WTC11 (cell line): ENCODE data around the gene COL6A5. TPM values are rescaled to one million over a fixed set of nuclear protein-coding genes. Genes with fewer than 3 reads are reported as not detected.

ENCODE experiments used
- ATAC-seq: fragments of 200-7000 bp; cut with Tn5 transposase; 2 replicates; pipeline ENCODE4 v1.10.0; 2021; ENCODE audit warnings: mild to moderate bottlenecking, moderate library complexity
- CTCF ChIA-PET: fragments of 300-600 bp; sonication (Branson Sonifier 250); formaldehyde crosslinking; loops from one replicate; lab custom pipeline; 2021; ENCODE audit warnings: antibody characterized with exemption; lab: Charles Lee
- POLR2A ChIA-PET: fragments of 350-600 bp; sonication (Branson Sonifier 250); formaldehyde crosslinking; loops from one replicate; lab custom pipeline; 2021; ENCODE audit warnings: antibody characterized with exemption; lab: Charles Lee
- DNase-seq: peaks from one replicate; pipeline ENCODE4 v3.0.0; 2021; ENCODE audit warnings: low spot score
- H3K27ac Mint-ChIP-seq: 2 replicates; pipeline ENCODE4 v1.8.0; 2021; ENCODE audit warnings: mixed read lengths
- H3K27me3 Mint-ChIP-seq: 2 replicates; pipeline ENCODE4 v1.8.0; 2021; ENCODE audit warnings: low read depth, mild to moderate bottlenecking, moderate library complexity, mixed read lengths
- H3K36me3 Mint-ChIP-seq: 2 replicates; pipeline ENCODE4 v1.8.0; 2021; ENCODE audit warnings: mixed read lengths
- H3K4me1 Mint-ChIP-seq: 2 replicates; pipeline ENCODE4 v1.8.0; 2022; ENCODE audit warnings: mixed read lengths
- H3K4me3 Mint-ChIP-seq: 2 replicates; pipeline ENCODE4 v1.8.0; 2021; ENCODE audit warnings: mild to moderate bottlenecking, moderate library complexity, mixed read lengths
- H3K9me3 Mint-ChIP-seq: 2 replicates; pipeline ENCODE4 v1.8.0; 2021; ENCODE audit warnings: mixed read lengths
- CREB1 ChIP-seq: sonication (generic); formaldehyde crosslinking; IDR thresholded peaks from 2 replicates; pipeline ENCODE4 v1.8.0; 2023; ENCODE audit warnings: mild to moderate bottlenecking, missing genetic modification reagents
- ELF4 ChIP-seq: sonication (generic); formaldehyde crosslinking; IDR thresholded peaks from 2 replicates; pipeline ENCODE4 v1.8.1; 2022; ENCODE audit warnings: low read depth, mild to moderate bottlenecking, moderate library complexity, missing genetic modification reagents
- ETV6 ChIP-seq: sonication (generic); formaldehyde crosslinking; IDR thresholded peaks from 2 replicates; pipeline ENCODE4 v1.8.1; 2022; ENCODE audit warnings: mild to moderate bottlenecking, missing genetic modification reagents
- HMGA2 ChIP-seq: fragments of 250-450 bp; sonication (Bioruptor Pico); IDR thresholded peaks from 2 replicates; pipeline ENCODE4 v1.4.0; 2021; ENCODE audit warnings: mild to moderate bottlenecking, moderate library complexity
- NFATC4 ChIP-seq: fragments of 250-450 bp; sonication (Bioruptor Pico); IDR thresholded peaks from 2 replicates; pipeline ENCODE4 v1.9.0; 2021; ENCODE audit warnings: mild to moderate bottlenecking
- SOX15 ChIP-seq: fragments of 250-450 bp; sonication (Bioruptor Pico); IDR thresholded peaks from 2 replicates; pipeline ENCODE4 v1.9.0; 2021; ENCODE audit warnings: mild to moderate bottlenecking
- ZNF232 ChIP-seq: sonication (generic); formaldehyde crosslinking; IDR thresholded peaks from 2 replicates; pipeline ENCODE4 v1.8.0; 2022; ENCODE audit warnings: mild to moderate bottlenecking, missing genetic modification reagents
- ZNF671 ChIP-seq: fragments of 250-450 bp; sonication (Bioruptor Pico); IDR thresholded peaks from 2 replicates; pipeline ENCODE4 v1.8.0; 2021; ENCODE audit warnings: mild to moderate bottlenecking
- total RNA-seq: library from RNA; stranded (reverse); gene quantifications from 3 replicates; pipeline ENCODE4 v1.2.3, GENCODE V29; 2021
- TF ChIP-seq, protein P1 (sequence below): sonication (generic); formaldehyde crosslinking; IDR thresholded peaks from 2 replicates; pipeline ENCODE4 v1.8.1; 2022; ENCODE audit warnings: low read depth, mild to moderate bottlenecking, moderate library complexity, missing genetic modification reagents, borderline replicate concordance
- TF ChIP-seq, protein P2 (sequence below): fragments of 200-600 bp; IDR thresholded peaks from 2 replicates; pipeline ENCODE4 v1.8.0; 2022; ENCODE audit warnings: antibody characterized with exemption
- TF ChIP-seq, protein P3 (sequence below): sonication (generic); formaldehyde crosslinking; IDR thresholded peaks from 2 replicates; pipeline ENCODE4 v1.8.0; 2023; ENCODE audit warnings: mild to moderate bottlenecking, missing genetic modification reagents
- TF ChIP-seq, protein P4 (sequence below): sonication (generic); formaldehyde crosslinking; IDR thresholded peaks from 2 replicates; pipeline ENCODE4 v1.8.1; 2023; ENCODE audit warnings: mild to moderate bottlenecking, missing genetic modification reagents
- TF ChIP-seq, protein P5 (sequence below): sonication (generic); formaldehyde crosslinking; IDR thresholded peaks from 2 replicates; pipeline ENCODE4 v1.8.1; 2022; ENCODE audit warnings: mild to moderate bottlenecking, moderate library complexity, missing genetic modification reagents
- TF ChIP-seq, protein P6 (sequence below): sonication (generic); formaldehyde crosslinking; IDR thresholded peaks from 2 replicates; pipeline ENCODE4 v1.8.0; 2022; ENCODE audit warnings: missing genetic modification reagents

Gene COL6A5
- total RNA-seq, 1 experiment from 2014 or later = not detected

DNA sequence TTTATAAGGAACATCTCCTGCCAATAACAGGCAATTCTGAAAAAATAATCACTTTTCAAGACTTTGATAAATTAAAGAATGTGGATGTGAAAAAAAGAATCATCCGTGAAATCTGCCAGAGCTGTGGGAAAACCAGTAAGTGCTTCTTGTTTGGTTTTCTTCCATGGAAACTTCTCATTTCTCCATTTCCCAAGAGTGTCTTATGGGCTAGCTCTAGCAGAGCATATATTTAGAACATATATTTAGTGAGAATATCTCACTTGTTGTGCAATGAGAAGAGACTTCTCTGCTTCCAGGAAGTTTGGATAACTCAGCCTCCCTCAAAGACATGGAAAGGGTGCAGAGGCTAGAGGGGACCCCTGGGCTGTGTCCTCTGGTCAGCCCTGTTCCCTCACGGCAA, 49.9 kb downstream of the COL6A5 start:
- no peak for DNase-seq
- Mint-ChIP-seq H3K9me3 (peaks cover 14% of the 10 kb centered on the region), H3K27ac (no peak overlapping the region), H3K36me3 (no peaks in the 10 kb centered on the region), H3K27me3 (no peaks in the 10 kb centered on the region), H3K4me1 (peaks cover 14% of the 10 kb centered on the region), H3K4me3 (no peak overlapping the region)
- no peak for TF ChIP-seq HMGA2 (CRISPR knock-in tag)
- TF ChIP-seq, protein P1, sequence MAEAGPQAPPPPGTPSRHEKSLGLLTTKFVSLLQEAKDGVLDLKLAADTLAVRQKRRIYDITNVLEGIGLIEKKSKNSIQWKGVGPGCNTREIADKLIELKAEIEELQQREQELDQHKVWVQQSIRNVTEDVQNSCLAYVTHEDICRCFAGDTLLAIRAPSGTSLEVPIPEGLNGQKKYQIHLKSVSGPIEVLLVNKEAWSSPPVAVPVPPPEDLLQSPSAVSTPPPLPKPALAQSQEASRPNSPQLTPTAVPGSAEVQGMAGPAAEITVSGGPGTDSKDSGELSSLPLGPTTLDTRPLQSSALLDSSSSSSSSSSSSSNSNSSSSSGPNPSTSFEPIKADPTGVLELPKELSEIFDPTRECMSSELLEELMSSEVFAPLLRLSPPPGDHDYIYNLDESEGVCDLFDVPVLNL (CRISPR knock-in tag) = no peak
- no peak for TF ChIP-seq SOX15 (CRISPR knock-in tag)
- no peak for TF ChIP-seq ELF4
- TF ChIP-seq, protein P2, sequence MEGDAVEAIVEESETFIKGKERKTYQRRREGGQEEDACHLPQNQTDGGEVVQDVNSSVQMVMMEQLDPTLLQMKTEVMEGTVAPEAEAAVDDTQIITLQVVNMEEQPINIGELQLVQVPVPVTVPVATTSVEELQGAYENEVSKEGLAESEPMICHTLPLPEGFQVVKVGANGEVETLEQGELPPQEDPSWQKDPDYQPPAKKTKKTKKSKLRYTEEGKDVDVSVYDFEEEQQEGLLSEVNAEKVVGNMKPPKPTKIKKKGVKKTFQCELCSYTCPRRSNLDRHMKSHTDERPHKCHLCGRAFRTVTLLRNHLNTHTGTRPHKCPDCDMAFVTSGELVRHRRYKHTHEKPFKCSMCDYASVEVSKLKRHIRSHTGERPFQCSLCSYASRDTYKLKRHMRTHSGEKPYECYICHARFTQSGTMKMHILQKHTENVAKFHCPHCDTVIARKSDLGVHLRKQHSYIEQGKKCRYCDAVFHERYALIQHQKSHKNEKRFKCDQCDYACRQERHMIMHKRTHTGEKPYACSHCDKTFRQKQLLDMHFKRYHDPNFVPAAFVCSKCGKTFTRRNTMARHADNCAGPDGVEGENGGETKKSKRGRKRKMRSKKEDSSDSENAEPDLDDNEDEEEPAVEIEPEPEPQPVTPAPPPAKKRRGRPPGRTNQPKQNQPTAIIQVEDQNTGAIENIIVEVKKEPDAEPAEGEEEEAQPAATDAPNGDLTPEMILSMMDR = no peak
- no peak for TF ChIP-seq ETV6 (CRISPR knock-in tag)
- TF ChIP-seq, protein P3, sequence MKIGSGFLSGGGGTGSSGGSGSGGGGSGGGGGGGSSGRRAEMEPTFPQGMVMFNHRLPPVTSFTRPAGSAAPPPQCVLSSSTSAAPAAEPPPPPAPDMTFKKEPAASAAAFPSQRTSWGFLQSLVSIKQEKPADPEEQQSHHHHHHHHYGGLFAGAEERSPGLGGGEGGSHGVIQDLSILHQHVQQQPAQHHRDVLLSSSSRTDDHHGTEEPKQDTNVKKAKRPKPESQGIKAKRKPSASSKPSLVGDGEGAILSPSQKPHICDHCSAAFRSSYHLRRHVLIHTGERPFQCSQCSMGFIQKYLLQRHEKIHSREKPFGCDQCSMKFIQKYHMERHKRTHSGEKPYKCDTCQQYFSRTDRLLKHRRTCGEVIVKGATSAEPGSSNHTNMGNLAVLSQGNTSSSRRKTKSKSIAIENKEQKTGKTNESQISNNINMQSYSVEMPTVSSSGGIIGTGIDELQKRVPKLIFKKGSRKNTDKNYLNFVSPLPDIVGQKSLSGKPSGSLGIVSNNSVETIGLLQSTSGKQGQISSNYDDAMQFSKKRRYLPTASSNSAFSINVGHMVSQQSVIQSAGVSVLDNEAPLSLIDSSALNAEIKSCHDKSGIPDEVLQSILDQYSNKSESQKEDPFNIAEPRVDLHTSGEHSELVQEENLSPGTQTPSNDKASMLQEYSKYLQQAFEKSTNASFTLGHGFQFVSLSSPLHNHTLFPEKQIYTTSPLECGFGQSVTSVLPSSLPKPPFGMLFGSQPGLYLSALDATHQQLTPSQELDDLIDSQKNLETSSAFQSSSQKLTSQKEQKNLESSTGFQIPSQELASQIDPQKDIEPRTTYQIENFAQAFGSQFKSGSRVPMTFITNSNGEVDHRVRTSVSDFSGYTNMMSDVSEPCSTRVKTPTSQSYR (CRISPR knock-in tag) = no peak
- TF ChIP-seq, protein P4, sequence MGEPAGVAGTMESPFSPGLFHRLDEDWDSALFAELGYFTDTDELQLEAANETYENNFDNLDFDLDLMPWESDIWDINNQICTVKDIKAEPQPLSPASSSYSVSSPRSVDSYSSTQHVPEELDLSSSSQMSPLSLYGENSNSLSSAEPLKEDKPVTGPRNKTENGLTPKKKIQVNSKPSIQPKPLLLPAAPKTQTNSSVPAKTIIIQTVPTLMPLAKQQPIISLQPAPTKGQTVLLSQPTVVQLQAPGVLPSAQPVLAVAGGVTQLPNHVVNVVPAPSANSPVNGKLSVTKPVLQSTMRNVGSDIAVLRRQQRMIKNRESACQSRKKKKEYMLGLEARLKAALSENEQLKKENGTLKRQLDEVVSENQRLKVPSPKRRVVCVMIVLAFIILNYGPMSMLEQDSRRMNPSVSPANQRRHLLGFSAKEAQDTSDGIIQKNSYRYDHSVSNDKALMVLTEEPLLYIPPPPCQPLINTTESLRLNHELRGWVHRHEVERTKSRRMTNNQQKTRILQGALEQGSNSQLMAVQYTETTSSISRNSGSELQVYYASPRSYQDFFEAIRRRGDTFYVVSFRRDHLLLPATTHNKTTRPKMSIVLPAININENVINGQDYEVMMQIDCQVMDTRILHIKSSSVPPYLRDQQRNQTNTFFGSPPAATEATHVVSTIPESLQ (CRISPR knock-in tag) = no peak
- TF ChIP-seq NFATC4 (CRISPR knock-in tag) = no peak
- TF ChIP-seq, protein P5, sequence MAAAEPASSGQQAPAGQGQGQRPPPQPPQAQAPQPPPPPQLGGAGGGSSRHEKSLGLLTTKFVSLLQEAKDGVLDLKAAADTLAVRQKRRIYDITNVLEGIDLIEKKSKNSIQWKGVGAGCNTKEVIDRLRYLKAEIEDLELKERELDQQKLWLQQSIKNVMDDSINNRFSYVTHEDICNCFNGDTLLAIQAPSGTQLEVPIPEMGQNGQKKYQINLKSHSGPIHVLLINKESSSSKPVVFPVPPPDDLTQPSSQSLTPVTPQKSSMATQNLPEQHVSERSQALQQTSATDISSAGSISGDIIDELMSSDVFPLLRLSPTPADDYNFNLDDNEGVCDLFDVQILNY = no peak
- TF ChIP-seq CREB1 = no peak
- TF ChIP-seq, protein P6, sequence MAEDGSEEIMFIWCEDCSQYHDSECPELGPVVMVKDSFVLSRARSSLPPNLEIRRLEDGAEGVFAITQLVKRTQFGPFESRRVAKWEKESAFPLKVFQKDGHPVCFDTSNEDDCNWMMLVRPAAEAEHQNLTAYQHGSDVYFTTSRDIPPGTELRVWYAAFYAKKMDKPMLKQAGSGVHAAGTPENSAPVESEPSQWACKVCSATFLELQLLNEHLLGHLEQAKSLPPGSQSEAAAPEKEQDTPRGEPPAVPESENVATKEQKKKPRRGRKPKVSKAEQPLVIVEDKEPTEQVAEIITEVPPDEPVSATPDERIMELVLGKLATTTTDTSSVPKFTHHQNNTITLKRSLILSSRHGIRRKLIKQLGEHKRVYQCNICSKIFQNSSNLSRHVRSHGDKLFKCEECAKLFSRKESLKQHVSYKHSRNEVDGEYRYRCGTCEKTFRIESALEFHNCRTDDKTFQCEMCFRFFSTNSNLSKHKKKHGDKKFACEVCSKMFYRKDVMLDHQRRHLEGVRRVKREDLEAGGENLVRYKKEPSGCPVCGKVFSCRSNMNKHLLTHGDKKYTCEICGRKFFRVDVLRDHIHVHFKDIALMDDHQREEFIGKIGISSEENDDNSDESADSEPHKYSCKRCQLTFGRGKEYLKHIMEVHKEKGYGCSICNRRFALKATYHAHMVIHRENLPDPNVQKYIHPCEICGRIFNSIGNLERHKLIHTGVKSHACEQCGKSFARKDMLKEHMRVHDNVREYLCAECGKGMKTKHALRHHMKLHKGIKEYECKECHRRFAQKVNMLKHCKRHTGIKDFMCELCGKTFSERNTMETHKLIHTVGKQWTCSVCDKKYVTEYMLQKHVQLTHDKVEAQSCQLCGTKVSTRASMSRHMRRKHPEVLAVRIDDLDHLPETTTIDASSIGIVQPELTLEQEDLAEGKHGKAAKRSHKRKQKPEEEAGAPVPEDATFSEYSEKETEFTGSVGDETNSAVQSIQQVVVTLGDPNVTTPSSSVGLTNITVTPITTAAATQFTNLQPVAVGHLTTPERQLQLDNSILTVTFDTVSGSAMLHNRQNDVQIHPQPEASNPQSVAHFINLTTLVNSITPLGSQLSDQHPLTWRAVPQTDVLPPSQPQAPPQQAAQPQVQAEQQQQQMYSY (CRISPR knock-in tag) = no peak
- TF ChIP-seq ZNF232 (CRISPR knock-in tag) = no peak
- no peak for TF ChIP-seq ZNF671 (CRISPR knock-in tag)
- CTCF ChIA-PET = no interaction called here
- POLR2A ChIA-PET = no interaction called here
- no peak for ATAC-seq
